Measurements from ENCODE around the gene NRCAM. TPM values are rescaled to one million over a fixed set of nuclear protein-coding genes. Genes with fewer than 3 reads are reported as not detected.

Gene NRCAM
- total RNA-seq, 1 donor from 2014 or later: not detected

DNA sequence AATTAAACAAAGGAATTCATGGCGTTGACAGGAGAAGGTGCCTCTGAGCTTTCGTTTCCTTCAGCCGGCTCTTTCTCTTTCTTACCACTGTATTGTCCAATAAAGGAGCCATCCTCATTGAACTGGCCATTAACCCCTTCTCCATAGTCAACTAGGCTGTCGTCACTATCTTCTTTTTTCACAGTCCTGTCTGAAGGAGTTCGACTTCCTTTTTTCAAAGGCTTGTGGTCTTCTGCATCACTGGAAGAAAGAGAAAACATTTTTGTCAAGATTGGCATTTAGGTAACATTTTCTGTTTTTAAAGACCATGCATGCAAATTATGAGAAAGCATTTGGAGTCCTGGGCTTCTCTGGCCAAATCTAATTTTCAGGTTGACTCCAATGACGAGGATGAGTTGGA is 306.3 kb downstream of the NRCAM start:
- Mint-ChIP-seq H3K9me3 (no peaks in the 10 kb centered on the region), H3K4me1 (no peaks in the 10 kb centered on the region), H3K36me3 (ENCODE audit: low read depth) (no peaks in the 10 kb centered on the region), H3K27ac (no peak overlapping the region), H3K4me3 (no peak overlapping the region), H3K27me3 (peaks cover 17% of the 10 kb centered on the region)
- no peak for DNase-seq
- intact Hi-C loops (cut with micrococcal nuclease): loop anchor here (5.0 kb wide), 1 partner anchor 408 kb away; the partner anchor contains the start of gene CBLL1

GRCh38 chr7:108149119-108149518 is 307.1 kb downstream of the NRCAM start:
- H3K4me3 Mint-ChIP-seq: no peak overlapping the region
- H3K36me3 Mint-ChIP-seq (ENCODE audit: low read depth): no peaks in the 10 kb centered on the region
- no peak overlapping the region for H3K27ac Mint-ChIP-seq
- intact Hi-C loops (cut with micrococcal nuclease): loop anchor here (5.0 kb wide), 1 partner anchor 407 kb away; the partner anchor contains the start of gene CBLL1
- H3K27me3 Mint-ChIP-seq: peaks cover 17% of the 10 kb centered on the region
- no peaks in the 10 kb centered on the region for H3K9me3 Mint-ChIP-seq
- H3K4me1 Mint-ChIP-seq: no peaks in the 10 kb centered on the region
- no peak for DNase-seq

DNA sequence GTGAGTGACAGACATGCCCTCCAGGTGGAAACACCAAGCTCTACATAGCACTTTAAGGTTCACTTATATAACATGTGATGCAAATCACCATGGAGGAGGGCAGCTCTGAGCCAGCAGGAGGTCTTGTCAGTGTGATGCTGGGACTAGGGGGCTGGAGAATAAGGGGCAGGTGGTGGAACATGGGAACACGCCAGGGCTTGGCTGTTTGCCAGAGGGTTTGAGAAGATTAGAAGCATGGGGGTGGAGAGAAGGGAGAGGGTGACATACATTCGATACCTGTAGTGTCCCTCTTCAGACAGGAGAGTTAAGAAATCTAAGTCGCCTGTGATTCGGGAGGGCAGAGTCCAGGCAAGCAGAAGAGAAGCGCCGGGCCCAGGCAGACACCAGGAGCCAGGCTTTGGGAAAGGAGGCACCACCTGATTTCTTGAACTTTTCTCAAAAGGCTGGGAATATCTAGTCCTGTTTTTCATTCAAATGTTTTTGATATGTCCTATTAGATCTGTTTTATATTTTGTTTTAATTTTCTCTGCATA is 309.1 kb downstream of the NRCAM start:
- Mint-ChIP-seq H3K27me3 (peaks cover 20% of the 10 kb centered on the region), H3K36me3 (ENCODE audit: low read depth) (no peaks in the 10 kb centered on the region), H3K27ac (no peak overlapping the region), H3K4me1 (no peaks in the 10 kb centered on the region), H3K9me3 (no peaks in the 10 kb centered on the region), H3K4me3 (no peak overlapping the region)
- intact Hi-C loops (cut with micrococcal nuclease): loop anchor here (5.0 kb wide), 1 partner anchor 405 kb away; the partner anchor contains the start of gene CBLL1
- DNase-seq: peak; percentile 50

- H3K9me3 Mint-ChIP-seq: no peaks in the 10 kb centered on the region
- no peak overlapping the region for H3K27ac Mint-ChIP-seq
- no peak overlapping the region for H3K4me3 Mint-ChIP-seq
- no peaks in the 10 kb centered on the region for H3K4me1 Mint-ChIP-seq
- H3K36me3 Mint-ChIP-seq (ENCODE audit: low read depth): no peaks in the 10 kb centered on the region
- intact Hi-C loops (cut with micrococcal nuclease): loop anchor here (1.0 to 5.0 kb wide), 3 partner anchors 32 to 404 kb away; partner anchors contain the start of gene CBLL1
- DNase-seq: peak; percentile 87
- H3K27me3 Mint-ChIP-seq: peaks cover 15% of the 10 kb centered on the region
Observed at GRCh38 chr7:108146070-108146842, 310.0 kb downstream of the NRCAM start.

GRCh38 chr7:108145401-108145800 is 310.8 kb downstream of the NRCAM start:
- no peaks in the 10 kb centered on the region for H3K9me3 Mint-ChIP-seq
- DNase-seq: no peak
- intact Hi-C loops (cut with micrococcal nuclease): loop anchor here (5.0 kb wide), 1 partner anchor 403 kb away; the partner anchor contains the start of gene CBLL1
- H3K36me3 Mint-ChIP-seq (ENCODE audit: low read depth): no peaks in the 10 kb centered on the region
- H3K4me1 Mint-ChIP-seq: no peaks in the 10 kb centered on the region
- peaks cover 12% of the 10 kb centered on the region for H3K27me3 Mint-ChIP-seq
- no peak overlapping the region for H3K27ac Mint-ChIP-seq
- no peak overlapping the region for H3K4me3 Mint-ChIP-seq

DNA sequence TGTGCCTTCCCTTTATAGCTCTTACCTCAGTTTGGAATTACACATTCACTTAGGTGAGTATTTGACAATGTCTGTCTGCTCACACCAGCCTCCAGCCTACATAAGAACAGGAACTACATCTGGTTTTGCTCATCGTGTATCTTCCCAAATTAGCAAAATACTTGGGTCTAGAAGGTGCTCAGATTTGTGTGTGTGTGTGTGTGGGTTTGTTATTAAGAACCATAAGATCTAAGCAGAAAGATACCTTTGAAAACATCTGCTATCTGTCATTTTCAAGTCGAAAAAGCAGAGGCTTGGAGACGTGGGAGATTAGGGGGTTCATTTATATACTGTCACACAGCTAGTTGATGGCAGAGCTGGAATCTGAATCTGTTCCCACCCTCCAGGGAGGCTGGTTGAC is 311.3 kb downstream of the NRCAM start:
- Mint-ChIP-seq H3K27me3 (peaks cover 8% of the 10 kb centered on the region), H3K27ac (no peak overlapping the region), H3K4me1 (no peaks in the 10 kb centered on the region), H3K4me3 (no peak overlapping the region), H3K9me3 (no peaks in the 10 kb centered on the region), H3K36me3 (ENCODE audit: low read depth) (no peaks in the 10 kb centered on the region)
- intact Hi-C loops (cut with micrococcal nuclease): loop anchor here (5.0 kb wide), 1 partner anchor 403 kb away; the partner anchor contains the start of gene CBLL1
- no peak for DNase-seq

GRCh38 chr7:108143658-108144420 is 312.4 kb downstream of the NRCAM start:
- H3K27ac Mint-ChIP-seq: no peak overlapping the region
- H3K4me3 Mint-ChIP-seq: no peak overlapping the region
- peaks cover 9% of the 10 kb centered on the region for H3K27me3 Mint-ChIP-seq
- H3K4me1 Mint-ChIP-seq: peaks cover 2% of the 10 kb centered on the region
- H3K9me3 Mint-ChIP-seq: no peaks in the 10 kb centered on the region
- intact Hi-C loops (cut with micrococcal nuclease): no loop called here
- no peaks in the 10 kb centered on the region for H3K36me3 Mint-ChIP-seq (ENCODE audit: low read depth)
- no peak for DNase-seq

DNA sequence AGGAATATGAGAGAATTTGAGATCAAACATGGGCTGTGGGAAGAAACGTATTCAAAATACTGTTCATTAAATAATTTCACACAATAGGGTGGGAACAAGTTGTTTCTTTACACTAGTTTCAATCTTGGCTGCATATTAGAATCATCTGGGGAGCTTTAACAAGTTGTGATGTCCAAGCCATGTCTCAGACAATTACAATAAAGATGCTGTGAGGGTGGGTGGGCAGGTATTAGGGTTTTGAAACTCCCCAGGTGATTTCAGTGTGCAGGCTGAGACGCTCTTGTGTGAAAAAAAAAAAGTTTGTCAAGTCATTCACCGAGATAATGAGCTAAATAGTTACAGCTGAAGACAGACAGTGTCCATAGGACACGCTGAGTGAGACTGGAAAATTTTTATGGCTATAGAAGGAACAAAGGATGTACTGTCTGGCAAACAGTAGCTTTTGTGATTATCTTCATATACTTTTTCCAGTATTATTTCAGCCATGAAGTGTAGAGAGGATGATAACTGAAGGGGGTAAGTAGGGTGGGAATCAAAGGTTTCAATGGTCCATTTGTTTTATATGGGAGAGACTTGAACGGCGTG is 313.5 kb downstream of the NRCAM start:
- Mint-ChIP-seq H3K4me3 (no peak overlapping the region), H3K27me3 (peaks cover 7% of the 10 kb centered on the region), H3K4me1 (peaks cover 5% of the 10 kb centered on the region), H3K27ac (peak overlapping the region; percentile 22), H3K36me3 (ENCODE audit: low read depth) (no peaks in the 10 kb centered on the region), H3K9me3 (no peaks in the 10 kb centered on the region)
- DNase-seq: no peak
- intact Hi-C loops (cut with micrococcal nuclease): no loop called here

- peaks cover 3% of the 10 kb centered on the region for H3K9me3 Mint-ChIP-seq
- no peak overlapping the region for H3K4me3 Mint-ChIP-seq
- peaks cover 7% of the 10 kb centered on the region for H3K4me1 Mint-ChIP-seq
- intact Hi-C loops (cut with micrococcal nuclease): no loop called here
- no peak for DNase-seq
- H3K36me3 Mint-ChIP-seq (ENCODE audit: low read depth): no peaks in the 10 kb centered on the region
- H3K27me3 Mint-ChIP-seq: peaks cover 7% of the 10 kb centered on the region
- H3K27ac Mint-ChIP-seq: no peak overlapping the region
Observed at GRCh38 chr7:108142180-108142579, 314.1 kb downstream of the NRCAM start.

DNA sequence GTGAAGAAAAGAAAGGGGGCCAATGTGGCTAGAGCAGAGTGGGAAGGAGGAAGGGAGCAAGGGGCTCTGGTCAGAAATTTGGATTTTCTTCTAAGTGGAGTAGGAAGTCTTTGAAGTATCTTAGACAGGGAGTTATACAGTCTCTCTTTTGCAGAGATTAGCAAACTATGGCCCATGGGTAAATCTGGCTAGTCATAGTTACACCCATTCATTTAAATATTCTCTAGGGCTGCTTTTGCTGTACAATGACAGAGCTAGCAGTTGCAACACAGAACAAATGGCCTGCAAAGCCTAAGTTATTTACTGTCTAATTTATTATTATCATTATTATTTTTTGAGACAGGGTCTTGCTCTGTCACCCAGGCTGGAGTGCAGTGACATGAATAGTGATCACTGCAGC is 315.6 kb downstream of the NRCAM start:
- Mint-ChIP-seq H3K27ac (no peak overlapping the region), H3K36me3 (ENCODE audit: low read depth) (peaks cover 3% of the 10 kb centered on the region), H3K4me1 (peaks cover 16% of the 10 kb centered on the region), H3K27me3 (peaks cover 7% of the 10 kb centered on the region), H3K9me3 (peaks cover 9% of the 10 kb centered on the region), H3K4me3 (no peak overlapping the region)
- no peak for DNase-seq
- intact Hi-C loops (cut with micrococcal nuclease): no loop called here

DNA sequence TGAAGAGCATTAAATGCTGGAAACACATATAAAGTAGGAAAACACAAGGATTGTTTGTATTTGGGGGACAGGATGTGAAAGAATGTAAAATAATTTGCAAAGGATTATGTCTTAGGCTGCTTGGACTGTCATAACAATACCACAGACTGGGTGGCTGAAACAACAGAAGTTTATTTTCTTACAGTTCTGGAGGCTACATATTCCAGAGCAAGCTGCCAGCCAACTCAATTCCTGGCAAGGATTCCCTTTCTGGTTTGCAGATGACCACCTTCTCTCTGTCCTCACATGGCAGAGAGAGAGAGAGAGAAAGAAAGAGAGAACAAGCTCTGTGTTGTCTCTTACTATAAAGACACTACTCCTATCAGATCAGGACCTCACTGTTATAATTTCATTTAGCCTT is 317.3 kb downstream of the NRCAM start:
- Mint-ChIP-seq H3K27me3 (peaks cover 7% of the 10 kb centered on the region), H3K4me1 (peaks cover 25% of the 10 kb centered on the region), H3K9me3 (peaks cover 9% of the 10 kb centered on the region), H3K36me3 (ENCODE audit: low read depth) (peaks cover 3% of the 10 kb centered on the region), H3K27ac (no peak overlapping the region), H3K4me3 (no peak overlapping the region)
- peak; percentile 46 for DNase-seq
- intact Hi-C loops (cut with micrococcal nuclease): loop anchor here (5.0 kb wide), 2 partner anchors 247 to 322 kb away; partner anchors contain the start of gene DLD

DNA sequence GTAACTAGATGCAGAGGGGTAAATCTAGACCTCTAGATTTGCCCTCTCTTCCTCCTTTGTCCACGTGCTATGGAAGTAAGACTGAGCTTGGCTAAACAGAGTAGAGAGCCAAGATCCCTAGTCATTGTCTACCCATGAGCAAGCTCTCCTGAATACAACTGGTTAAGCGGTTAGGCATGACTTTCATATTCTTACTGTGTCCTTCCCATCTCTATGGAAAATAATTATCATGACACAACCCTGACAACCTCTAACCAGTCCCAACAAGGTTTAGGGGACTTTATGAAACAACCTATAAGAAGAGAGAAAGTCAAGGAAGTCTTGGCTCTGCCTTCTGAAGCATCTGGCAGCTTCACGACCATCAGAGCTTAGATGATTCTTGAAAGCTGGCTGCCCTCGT is 318.2 kb downstream of the NRCAM start:
- intact Hi-C loops (cut with micrococcal nuclease): loop anchor here (5.0 kb wide), 2 partner anchors 246 to 321 kb away; partner anchors contain the start of gene DLD
- Mint-ChIP-seq H3K27me3 (peaks cover 4% of the 10 kb centered on the region), H3K27ac (no peak overlapping the region), H3K9me3 (peaks cover 9% of the 10 kb centered on the region), H3K4me1 (peaks cover 25% of the 10 kb centered on the region), H3K36me3 (ENCODE audit: low read depth) (peaks cover 3% of the 10 kb centered on the region), H3K4me3 (no peak overlapping the region)
- DNase-seq: no peak

GRCh38 chr7:108137040-108137439 is 319.2 kb downstream of the NRCAM start:
- peaks cover 25% of the 10 kb centered on the region for H3K4me1 Mint-ChIP-seq
- peaks cover 9% of the 10 kb centered on the region for H3K9me3 Mint-ChIP-seq
- intact Hi-C loops (cut with micrococcal nuclease): loop anchor here (5.0 kb wide), 2 partner anchors 245 to 320 kb away; partner anchors contain the start of gene DLD
- no peak for DNase-seq
- peaks cover 3% of the 10 kb centered on the region for H3K36me3 Mint-ChIP-seq (ENCODE audit: low read depth)
- H3K27me3 Mint-ChIP-seq: peaks cover 8% of the 10 kb centered on the region
- no peak overlapping the region for H3K4me3 Mint-ChIP-seq
- H3K27ac Mint-ChIP-seq: peak overlapping the region; percentile 6

All from activated CD4-positive, alpha-beta T cell treated with anti-CD3 and anti-CD28 coated beads, Interleukin-2, amount 10 ng/mL, durations not matched to agents 24 days and 14 days (primary cell).